HCT116 (cell line): ENCODE measurements around the gene PKD2L1. TPM values are rescaled to one million over a fixed set of nuclear protein-coding genes. Genes with fewer than 3 reads are reported as not detected.

ENCODE experiments used
- ATAC-seq: fragments of 200-7000 bp; cut with Tn5 transposase; 2 replicates; pipeline ENCODE4 v1.9.1; 2020; ENCODE audit warnings: mild to moderate bottlenecking, moderate library complexity
- BruUV-seq: library from RNA; stranded (reverse); fragments of 400-500 nt; replicated peaks from 2 replicates; lab custom pipeline; 2021; lab: Mats Ljungman, UMichigan
- CTCF ChIA-PET: fragments of 300-600 bp; sonication (Branson Sonifier 250); formaldehyde crosslinking; loops from one replicate; lab custom pipeline; 2021; ENCODE audit warnings: antibody characterized with exemption; lab: Charles Lee
- POLR2A ChIA-PET: fragments of 300-600, 350-600 bp; sonication (Branson Sonifier 250); formaldehyde crosslinking; loops from one replicate; lab custom pipeline; 2021; ENCODE audit warnings: antibody characterized with exemption; lab: Charles Lee
- RAD21 ChIA-PET, 2 experiments: fragments of 300-600 bp; sonication (Branson Sonifier 250); formaldehyde crosslinking; loops; one replicate each; lab custom pipeline; 2023; ENCODE audit warnings: low total read pairs in 2 of 2; ENCODE audit not compliant: uncharacterized antibody in 2 of 2, unreplicated experiment in 2 of 2, low non-redundant PET in 1 of 2; lab: Charles Lee
- DNase-seq: peaks from one replicate; pipeline ENCODE4 v3.0.0-alpha.2; 2010; ENCODE audit warnings: low read depth, low spot score
- H2AFZ ChIP-seq: fragments of 200-600 bp; shearing (Covaris generic), sonication (generic); 2 replicates; pipeline ENCODE4 v1.6.1; 2017; ENCODE audit warnings: low read depth, mixed run types, mixed read lengths, antibody characterized with exemption, low read length; ENCODE audit not compliant: poor library complexity, severe bottlenecking
- H3K27ac ChIP-seq: 2 replicates; pipeline ENCODE4 v1.5.1; 2012; ENCODE audit warnings: low read depth, low read length
- H3K27me3 ChIP-seq: fragments of 200-600 bp; sonication (generic); 2 replicates; pipeline ENCODE4 v1.6.1; 2016; ENCODE audit warnings: mixed run types, low read length, mixed read lengths; ENCODE audit not compliant: insufficient read depth
- H3K36me3 ChIP-seq, 2 experiments: fragments of 200-500 bp in 1 of 2; fragments of 200-600 bp in 1 of 2; sonication (Bioruptor generic) in 1 of 2; sonication (generic) in 1 of 2; 2 replicates each; pipeline versions ENCODE4 v1.5.1 to v1.6.1; 2014 to 2016; ENCODE audit warnings: low read length in 2 of 2, inconsistent platforms in 1 of 2, mixed read lengths in 1 of 2, mixed run types in 1 of 2; ENCODE audit not compliant: insufficient read depth in 2 of 2, control insufficient read depth in 1 of 2
- H3K4me1 ChIP-seq, 2 experiments: fragments of 200-600 bp in 1 of 2; sonication (generic) in 1 of 2; 2 replicates each; pipeline versions ENCODE4 v1.5.1 to v1.6.1; 2012 to 2017; ENCODE audit warnings: low read length in 2 of 2, inconsistent platforms in 1 of 2, mild to moderate bottlenecking in 1 of 2, mixed read lengths in 1 of 2, mixed run types in 1 of 2, moderate library complexity in 1 of 2; ENCODE audit not compliant: insufficient read depth in 2 of 2, control insufficient read depth in 1 of 2
- H3K4me2 ChIP-seq: fragments of 200-600 bp; sonication (generic); 2 replicates; pipeline ENCODE4 v1.6.1; 2017; ENCODE audit warnings: mixed run types, low read length, mixed read lengths
- H3K4me3 ChIP-seq, 2 experiments: fragments of 200-600 bp in 1 of 2; sonication (generic) in 1 of 2; replicated peaks in 1 of 2; 2 replicates each; pipeline ENCODE4 v1.5.1; 2011 to 2016; ENCODE audit warnings: low read length in 2 of 2, control low read depth in 1 of 2, low read depth in 1 of 2, mild to moderate bottlenecking in 1 of 2, mixed read lengths in 1 of 2, mixed run types in 1 of 2
- H3K79me2 ChIP-seq: fragments of 200-600 bp; sonication (generic); 2 replicates; pipeline ENCODE4 v1.6.1; 2017; ENCODE audit warnings: mild to moderate bottlenecking, mixed run types, low read length, moderate library complexity, mixed read lengths; ENCODE audit not compliant: insufficient read depth
- H3K9ac ChIP-seq: fragments of 200-600 bp; sonication (generic); 2 replicates; pipeline ENCODE4 v1.6.1; 2016; ENCODE audit warnings: low read length, mixed read lengths
- H3K9me2 ChIP-seq: fragments of 200-600 bp; sonication (generic), shearing (Covaris generic); 2 replicates; pipeline ENCODE4 v1.6.1; 2017; ENCODE audit warnings: mixed run types, mild to moderate bottlenecking, moderate library complexity; ENCODE audit not compliant: insufficient read depth
- H3K9me3 ChIP-seq, 2 experiments: fragments of 200-500 bp in 1 of 2; fragments of 200-600 bp in 1 of 2; sonication (Bioruptor generic) in 1 of 2; sonication (generic) in 1 of 2; 2 replicates each; pipeline ENCODE4 v1.6.1; 2014 to 2017; ENCODE audit warnings: low read length in 2 of 2, mixed read lengths in 2 of 2, inconsistent platforms in 1 of 2, low read depth in 1 of 2, mild to moderate bottlenecking in 1 of 2, mixed run types in 1 of 2, moderate library complexity in 1 of 2; ENCODE audit not compliant: control insufficient read depth in 1 of 2, insufficient read depth in 1 of 2
- H4K20me1 ChIP-seq: fragments of 200-600 bp; sonication (generic), shearing (Covaris generic); 2 replicates; pipeline ENCODE4 v1.6.1; 2017; ENCODE audit warnings: mixed run types, mild to moderate bottlenecking, moderate library complexity; ENCODE audit not compliant: insufficient read depth
- EZH2 ChIP-seq: fragments of 200-600 bp; sonication (generic); IDR thresholded peaks from 2 replicates; pipeline ENCODE4 v1.6.1; 2017; ENCODE audit warnings: antibody characterized with exemption, mixed run types
- FOSL1 ChIP-seq: IDR thresholded peaks from 2 replicates; pipeline ENCODE4 v1.6.1; 2012; ENCODE audit warnings: low read depth
- MAX ChIP-seq: IDR thresholded peaks from 2 replicates; pipeline ENCODE4 v1.6.1; 2012
- POLR2AphosphoS5 ChIP-seq: IDR thresholded peaks from 2 replicates; pipeline ENCODE4 v1.6.1; 2011; ENCODE audit warnings: mild to moderate bottlenecking, low read depth, low read length, moderate library complexity
- intact Hi-C: fragments of 100-400 bp; cut with micrococcal nuclease; formaldehyde crosslinking; loops from 2 replicates; pipeline ENCODE4 v1.10.0; 2022
- total RNA-seq: library from RNA; stranded (reverse); gene quantifications from one replicate; pipeline ENCODE4 v1.2.1, GENCODE V29; 2021; ENCODE audit not compliant: unreplicated experiment

The PKD2L1 gene
- total RNA-seq, 1 experiment from 2014 or later, result 0.17 TPM

DNA sequence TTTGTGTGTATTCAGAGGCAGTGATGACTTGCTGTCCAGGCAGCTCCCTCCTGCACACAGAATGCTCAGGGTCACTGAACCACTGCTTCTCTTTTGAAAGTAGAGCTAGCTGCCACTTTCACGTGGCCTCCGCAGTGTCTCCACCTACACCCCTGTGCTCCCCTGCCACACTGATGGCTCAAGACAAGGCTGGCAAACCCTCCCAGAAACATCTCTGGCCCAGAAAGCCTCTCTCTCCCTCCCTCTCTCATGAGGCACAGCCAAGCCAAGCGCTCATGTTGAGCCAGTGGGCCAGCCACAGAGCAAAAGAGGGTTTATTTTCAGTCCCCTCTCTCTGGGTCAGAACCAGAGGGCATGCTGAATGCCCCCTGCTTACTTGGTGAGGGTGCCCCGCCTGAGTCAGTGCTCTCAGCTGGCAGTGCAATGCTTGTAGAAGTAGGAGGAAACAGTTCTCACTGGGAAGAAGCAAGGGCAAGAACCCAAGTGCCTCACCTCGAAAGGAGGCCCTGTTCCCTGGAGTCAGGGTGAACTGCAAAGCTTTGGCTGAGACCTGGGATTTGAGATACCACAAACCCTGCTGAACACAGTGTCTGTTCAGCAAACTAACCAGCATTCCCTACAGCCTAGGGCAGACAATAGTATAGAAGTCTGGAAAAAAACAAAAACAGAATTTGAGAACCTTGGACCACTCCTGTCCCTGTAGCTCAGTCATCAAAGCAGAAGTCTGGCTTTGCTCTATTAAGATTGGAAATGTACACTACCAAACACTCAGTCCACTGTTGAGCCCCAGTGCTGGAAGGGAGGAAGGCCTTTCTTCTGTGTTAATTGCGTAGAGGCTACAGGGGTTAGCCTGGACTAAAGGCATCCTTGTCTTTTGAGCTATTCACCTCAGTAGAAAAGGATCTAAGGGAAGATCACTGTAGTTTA is 32.8 kb upstream of the PKD2L1 start:
- ChIA-PET RAD21 (no interaction called here), CTCF (interaction anchor here (1.0 kb wide), 1 partner anchor 11 kb away, joined by 3 read pairs; no protein-coding TSS in a partner anchor), POLR2A (interaction anchor here (2.1 to 4.8 kb wide), 2 partner anchors 8 to 11 kb away, joined by 7 to 23 read pairs; no protein-coding TSS in a partner anchor)
- Histone ChIP-seq H3K27ac (peak overlapping the region; percentile 81), H3K4me2 (peak overlapping the region; percentile 71), H3K79me2 (peaks cover 13% of the 10 kb centered on the region), H3K4me1 (peaks cover 88 to 94% of the 10 kb centered on the region in 2 experiments), H2AFZ (no peak overlapping the region), H4K20me1 (no peaks in the 10 kb centered on the region), H3K36me3 (peaks cover 24 to 27% of the 10 kb centered on the region in 2 experiments), H3K27me3 (no peaks in the 10 kb centered on the region), H3K9me3 (no peaks in the 10 kb centered on the region), H3K9me2 (no peaks in the 10 kb centered on the region), H3K4me3 (no peak overlapping the region), H3K9ac (peak overlapping the region; percentile 52; the same call in 1 of the 2 replicates)
- no peak for DNase-seq
- no peak for ATAC-seq
- BruUV-seq, result no TSS peak
- 0 out of 2 replicates have a peak, but pooled peaks have one; percentile 13 for TF ChIP-seq POLR2AphosphoS5
- no peak for TF ChIP-seq FOSL1
- intact Hi-C loops, result no loop called here

- CTCF ChIA-PET, result no interaction called here
- no peaks in the 10 kb centered on the region for H3K9me2 ChIP-seq
These were observed 30.2 kb upstream of the PKD2L1 start for GRCh38 chr10:100360234-100360633.

More at GRCh38 chr10:100360234-100360633, 30.2 kb upstream of the PKD2L1 start:
- H3K9ac ChIP-seq, result no peak overlapping the region
- intact Hi-C loops, result no loop called here
- H4K20me1 ChIP-seq, result no peaks in the 10 kb centered on the region
- DNase-seq (no peak), ATAC-seq (no peak)
- RAD21 ChIA-PET, result no interaction called here
- H3K36me3 ChIP-seq, result peaks cover 47 to 53% of the 10 kb centered on the region in 2 experiments
- H3K27me3 ChIP-seq, result no peaks in the 10 kb centered on the region
- H3K9me3 ChIP-seq, result no peaks in the 10 kb centered on the region
- TF ChIP-seq MAX, result 0 out of 2 replicates have a peak, but pooled peaks have one; percentile 27
- TF ChIP-seq EZH2, result no peak
- POLR2A ChIA-PET, result interaction anchor here (1.2 to 4.8 kb wide), 3 partner anchors 11 to 13 kb away, joined by 3 to 23 read pairs (median 3); partner anchors contain the start of gene SCD
- peaks cover 64 to 95% of the 10 kb centered on the region in 2 experiments for H3K4me1 ChIP-seq
- H2AFZ ChIP-seq, result no peak overlapping the region
- no peak overlapping the region for H3K4me3 ChIP-seq
- H3K4me2 ChIP-seq, result 0 out of 2 replicates have a peak overlapping the region, but pooled peaks have one; percentile 2
- H3K27ac ChIP-seq, result peak overlapping the region; percentile 81
- no TSS peak for BruUV-seq
- H3K79me2 ChIP-seq, result peaks cover 30% of the 10 kb centered on the region
